Activated CD4-positive, alpha-beta T cell treated with anti-CD3 and anti-CD28 coated beads for 36 hours (primary cell): ENCODE measurements around the gene ALAS1. TPM values are rescaled to one million over a fixed set of nuclear protein-coding genes. Genes with fewer than 3 reads are reported as not detected.
"Not testable (repeated sequence)": the region's sequence is repeated elsewhere in the genome, so short reads cannot be mapped to it uniquely, and the experiment has no call there.

Source experiments
- ATAC-seq: fragments of 200-7000 bp; cut with Tn5 transposase; one replicate; pipeline ENCODE4 v1.10.0; 2021; ENCODE audit warnings: mild to moderate bottlenecking, moderate library complexity
- CTCF ChIA-PET: fragments of 350-600 bp; sonication (Branson Sonifier 250); formaldehyde crosslinking; loops from one replicate; lab custom pipeline; 2021; ENCODE audit warnings: antibody characterized with exemption; lab: Charles Lee
- POLR2A ChIA-PET: fragments of 350-600 bp; sonication (Branson Sonifier 250); formaldehyde crosslinking; loops from one replicate; lab custom pipeline; 2021; ENCODE audit warnings: antibody characterized with exemption, inconsistent platforms; lab: Charles Lee
- DNase-seq: peaks from one replicate; pipeline ENCODE4 v3.0.0-alpha.2; 2020
- H3K27ac Mint-ChIP-seq: one replicate; pipeline ENCODE4 v1.8.0; 2021; ENCODE audit warnings: mixed read lengths
- H3K27me3 Mint-ChIP-seq: one replicate; pipeline ENCODE4 v1.8.0; 2021; ENCODE audit warnings: mixed read lengths
- H3K36me3 Mint-ChIP-seq: one replicate; pipeline ENCODE4 v1.8.0; 2021; ENCODE audit warnings: low read depth, mixed read lengths
- H3K4me1 Mint-ChIP-seq: one replicate; pipeline ENCODE4 v1.8.0; 2021; ENCODE audit warnings: mixed read lengths
- H3K4me3 Mint-ChIP-seq: one replicate; pipeline ENCODE4 v1.8.0; 2021; ENCODE audit warnings: mild to moderate bottlenecking, moderate library complexity, mixed read lengths
- H3K9me3 Mint-ChIP-seq: one replicate; pipeline ENCODE4 v1.8.0; 2021; ENCODE audit warnings: low read depth, mixed read lengths
- intact Hi-C, 2 experiments: fragments of 100-400 bp; cut with DNase I in 1 of 2; cut with micrococcal nuclease in 1 of 2; formaldehyde crosslinking; loops; one replicate each; pipeline versions ENCODE4 v1.14.2 to v1.15.1; 2022 to 2024; cut with DNase I, micrococcal nuclease
- total RNA-seq, 2 experiments: library from RNA; stranded (reverse); gene quantifications; one replicate each; pipeline ENCODE4 v1.2.3, GENCODE V29; 2021

The ALAS1 gene
- total RNA-seq, 2 experiments from 2014 or later: 52.8 to 68.7 TPM

GRCh38 chr3:52176951-52177700, 20.8 kb upstream of the ALAS1 start:
- ATAC-seq: no peak
- DNase-seq: no peak
- POLR2A ChIA-PET: no interaction called here
- no peaks in the 10 kb centered on the region for H3K27me3 Mint-ChIP-seq
- H3K27ac Mint-ChIP-seq: no peak overlapping the region
- no peaks in the 10 kb centered on the region for H3K36me3 Mint-ChIP-seq
- H3K4me1 Mint-ChIP-seq: no peaks in the 10 kb centered on the region
- H3K9me3 Mint-ChIP-seq: no peaks in the 10 kb centered on the region
- intact Hi-C loops: no loop called here
- CTCF ChIA-PET: no interaction called here
- no peak overlapping the region for H3K4me3 Mint-ChIP-seq

DNA sequence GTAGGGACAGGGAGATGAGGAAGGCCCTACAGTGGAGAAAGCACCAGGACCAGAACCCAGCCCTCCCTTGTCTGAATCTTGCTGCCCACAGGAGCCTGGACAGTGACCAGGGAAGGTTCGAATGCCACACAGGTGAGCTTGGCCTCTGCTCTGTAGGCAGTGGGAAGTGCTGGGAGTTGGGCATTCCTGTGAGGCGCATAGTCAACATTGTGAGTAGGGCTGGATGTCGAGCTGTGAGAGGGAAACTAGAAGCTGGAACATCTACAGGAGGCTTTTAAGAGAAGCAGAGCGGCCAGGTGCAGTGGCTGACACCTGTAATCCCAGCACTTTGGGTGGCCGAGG, 20.3 kb upstream of the ALAS1 start:
- intact Hi-C loops: no loop called here
- no peaks in the 10 kb centered on the region for H3K36me3 Mint-ChIP-seq
- H3K4me3 Mint-ChIP-seq: no peak overlapping the region
- DNase-seq: no peak
- no peaks in the 10 kb centered on the region for H3K4me1 Mint-ChIP-seq
- no peaks in the 10 kb centered on the region for H3K9me3 Mint-ChIP-seq
- CTCF ChIA-PET: no interaction called here
- no peak overlapping the region for H3K27ac Mint-ChIP-seq
- H3K27me3 Mint-ChIP-seq: no peaks in the 10 kb centered on the region
- no peak for ATAC-seq
- POLR2A ChIA-PET: no interaction called here

DNA sequence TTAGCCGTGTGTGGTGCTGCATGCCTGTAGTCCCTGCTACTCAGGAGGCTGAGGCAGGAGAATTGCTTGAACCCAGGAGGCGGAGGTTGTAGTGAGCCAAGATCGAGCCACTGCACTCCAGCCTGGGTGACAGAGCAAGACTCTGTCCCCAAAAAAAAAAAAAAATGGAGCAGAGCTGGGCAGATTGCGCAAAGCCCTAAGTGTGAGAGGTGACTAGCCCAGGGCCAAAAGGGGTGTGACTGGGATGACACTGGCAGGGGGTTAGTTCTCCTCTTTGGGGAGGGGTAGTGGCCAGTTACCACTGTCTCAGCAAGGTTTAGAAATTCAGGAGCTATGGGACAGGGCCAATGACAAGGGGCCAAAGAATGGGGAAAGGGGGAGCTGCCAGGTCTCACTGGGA, 19.8 kb upstream of the ALAS1 start:
- CTCF ChIA-PET: interaction anchor here (1.0 kb wide), 1 partner anchor 13 kb away, joined by 3 read pairs; no protein-coding TSS in a partner anchor
- H3K36me3 Mint-ChIP-seq, H3K4me3 Mint-ChIP-seq, H3K27me3 Mint-ChIP-seq, H3K9me3 Mint-ChIP-seq, H3K27ac Mint-ChIP-seq, H3K4me1 Mint-ChIP-seq, DNase-seq, POLR2A ChIA-PET, intact Hi-C loops, ATAC-seq: not testable (repeated sequence)

- CTCF ChIA-PET: interaction anchor here (1.0 kb wide), 2 partner anchors 12 to 161 kb away, joined by 3 read pairs; no protein-coding TSS in a partner anchor
- Mint-ChIP-seq H3K27ac (no peak overlapping the region), H3K36me3 (no peaks in the 10 kb centered on the region), H3K4me3 (no peak overlapping the region), H3K27me3 (no peaks in the 10 kb centered on the region), H3K9me3 (no peaks in the 10 kb centered on the region), H3K4me1 (no peaks in the 10 kb centered on the region)
- intact Hi-C loops: no loop called here
- ATAC-seq (no peak), DNase-seq (no peak)
- POLR2A ChIA-PET: interaction anchor here (0.6 kb wide), 1 partner anchor 622 kb away, joined by 3 read pairs; no protein-coding TSS in a partner anchor
Observed at GRCh38 chr3:52178537-52178936, 19.4 kb upstream of the ALAS1 start.

GRCh38 chr3:52181543-52181942, 16.4 kb upstream of the ALAS1 start:
- DNase-seq: no peak
- Mint-ChIP-seq H3K9me3 (no peaks in the 10 kb centered on the region), H3K27ac (no peak overlapping the region), H3K36me3 (no peaks in the 10 kb centered on the region), H3K27me3 (no peaks in the 10 kb centered on the region), H3K4me1 (no peaks in the 10 kb centered on the region), H3K4me3 (no peak overlapping the region)
- POLR2A ChIA-PET: no interaction called here
- ATAC-seq: no peak
- intact Hi-C loops: no loop called here
- CTCF ChIA-PET: interaction anchor here (0.7 to 1.2 kb wide), 4 partner anchors 22 to 170 kb away, joined by 3 read pairs; partner anchors contain the start of gene POC1A

GRCh38 chr3:52182196-52182595, 15.8 kb upstream of the ALAS1 start:
- H3K36me3 Mint-ChIP-seq: no peaks in the 10 kb centered on the region
- H3K4me1 Mint-ChIP-seq: no peaks in the 10 kb centered on the region
- H3K27me3 Mint-ChIP-seq: no peaks in the 10 kb centered on the region
- ChIA-PET POLR2A (no interaction called here), CTCF (interaction anchor here (0.7 to 1.2 kb wide), 3 partner anchors 22 to 123 kb away, joined by 3 read pairs; partner anchors contain the start of gene POC1A)
- intact Hi-C loops: no loop called here
- H3K9me3 Mint-ChIP-seq: no peaks in the 10 kb centered on the region
- H3K4me3 Mint-ChIP-seq: no peak overlapping the region
- DNase-seq: no peak
- no peak overlapping the region for H3K27ac Mint-ChIP-seq
- no peak for ATAC-seq

DNA sequence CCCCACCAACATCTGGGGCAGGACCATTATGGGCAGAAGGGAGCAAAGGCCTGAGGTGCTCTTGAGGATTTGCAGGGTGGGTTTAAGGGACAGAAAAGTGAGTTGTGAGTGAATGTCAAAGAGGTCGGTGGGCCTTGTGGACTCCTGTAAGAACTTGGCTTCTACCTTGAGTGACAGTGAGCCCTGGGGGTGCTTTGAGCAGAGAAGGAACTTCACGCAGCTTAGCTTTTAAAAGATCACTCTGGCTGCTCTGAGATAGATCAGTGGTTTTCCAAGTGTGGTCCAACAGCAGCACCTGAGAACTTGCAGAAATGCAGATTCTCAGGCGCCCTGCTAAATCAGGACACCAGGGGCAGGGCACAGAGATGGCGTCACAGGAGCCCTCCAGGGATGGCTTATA, 15.3 kb upstream of the ALAS1 start:
- ChIA-PET POLR2A (no interaction called here), CTCF (interaction anchor here (0.6 to 0.7 kb wide), 2 partner anchors 123 to 275 kb away, joined by 3 read pairs; no protein-coding TSS in a partner anchor)
- no peak overlapping the region for H3K27ac Mint-ChIP-seq
- H3K4me3 Mint-ChIP-seq: no peak overlapping the region
- no peak for DNase-seq
- H3K4me1 Mint-ChIP-seq: no peaks in the 10 kb centered on the region
- H3K9me3 Mint-ChIP-seq: no peaks in the 10 kb centered on the region
- H3K36me3 Mint-ChIP-seq: no peaks in the 10 kb centered on the region
- intact Hi-C loops: no loop called here
- no peak for ATAC-seq
- no peaks in the 10 kb centered on the region for H3K27me3 Mint-ChIP-seq

DNA sequence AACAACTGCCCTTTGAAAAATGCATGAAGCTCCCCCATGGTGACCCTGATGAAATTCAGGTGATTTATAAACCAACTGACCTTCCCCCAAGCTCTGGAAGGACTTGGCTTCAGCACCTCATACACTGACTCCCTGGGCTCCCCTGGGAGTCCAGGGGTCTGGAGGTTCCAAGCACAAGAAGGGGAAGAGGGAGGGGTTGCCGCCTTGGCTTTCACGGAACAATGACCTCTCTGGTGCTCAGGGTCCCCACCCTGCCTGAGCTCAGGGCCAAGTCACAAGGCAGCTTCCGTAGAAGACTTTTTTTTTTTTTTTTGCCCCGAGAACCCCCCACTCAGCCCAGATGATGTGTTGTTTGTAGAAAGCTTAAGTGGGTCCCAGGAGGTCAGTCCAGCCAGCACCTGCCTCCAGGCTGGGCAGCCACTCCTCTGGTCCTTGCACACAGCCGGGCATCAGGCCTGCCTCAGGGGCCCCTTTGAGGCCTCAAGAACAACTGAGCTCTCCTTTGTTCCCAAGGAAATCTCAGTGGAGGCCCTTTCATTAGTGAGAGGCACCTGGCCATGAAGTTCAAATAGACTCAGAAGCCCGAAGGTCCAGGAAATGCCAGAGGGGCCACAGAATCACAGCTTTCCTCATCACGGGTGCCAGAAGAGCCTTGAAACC, 14.0 kb upstream of the ALAS1 start:
- H3K27ac Mint-ChIP-seq: no peak overlapping the region
- no peak for ATAC-seq
- H3K36me3 Mint-ChIP-seq: no peaks in the 10 kb centered on the region
- CTCF ChIA-PET: interaction anchor here (0.6 kb wide), 2 partner anchors 10 to 31 kb away, joined by 3 read pairs; no protein-coding TSS in a partner anchor
- no peaks in the 10 kb centered on the region for H3K9me3 Mint-ChIP-seq
- intact Hi-C loops: no loop called here
- POLR2A ChIA-PET: interaction anchor here (0.5 to 0.6 kb wide), 2 partner anchors 13 to 266 kb away, joined by 3 to 12 read pairs; no protein-coding TSS in a partner anchor
- H3K27me3 Mint-ChIP-seq: no peaks in the 10 kb centered on the region
- DNase-seq: no peak
- no peak overlapping the region for H3K4me3 Mint-ChIP-seq
- no peaks in the 10 kb centered on the region for H3K4me1 Mint-ChIP-seq

DNA sequence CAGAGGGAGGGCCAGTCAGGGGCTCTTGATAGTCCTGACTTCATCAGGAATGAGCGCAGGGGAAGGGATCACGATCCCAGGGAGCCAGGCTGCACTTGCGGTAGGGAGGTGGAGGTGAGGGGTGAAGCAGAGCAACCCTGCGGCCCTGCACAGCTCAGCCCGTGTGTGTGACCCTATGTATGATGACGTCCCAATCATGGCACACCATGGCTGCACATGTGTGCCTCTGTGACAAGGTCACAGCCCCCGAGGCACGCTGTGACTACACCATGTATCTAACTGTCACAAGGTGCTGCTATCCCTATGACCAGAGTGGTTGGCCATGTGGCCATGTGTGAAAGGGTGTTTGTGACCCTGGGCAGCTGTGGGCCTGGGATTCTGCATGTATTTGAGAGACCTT, 13.3 kb upstream of the ALAS1 start:
- Mint-ChIP-seq H3K4me3 (no peak overlapping the region), H3K27me3 (no peaks in the 10 kb centered on the region), H3K27ac (no peak overlapping the region), H3K36me3 (no peaks in the 10 kb centered on the region), H3K4me1 (no peaks in the 10 kb centered on the region), H3K9me3 (no peaks in the 10 kb centered on the region)
- ATAC-seq (no peak), DNase-seq (no peak)
- POLR2A ChIA-PET: no interaction called here
- intact Hi-C loops: no loop called here
- CTCF ChIA-PET: no interaction called here

GRCh38 chr3:52185311-52185710, 12.6 kb upstream of the ALAS1 start:
- ATAC-seq (no peak), DNase-seq (no peak)
- intact Hi-C loops: no loop called here
- ChIA-PET CTCF (interaction anchor here (1.2 kb wide), 1 partner anchor 154 kb away, joined by 3 read pairs; no protein-coding TSS in a partner anchor), POLR2A (no interaction called here)
- Mint-ChIP-seq H3K27ac (no peak overlapping the region), H3K9me3 (no peaks in the 10 kb centered on the region), H3K4me1 (no peaks in the 10 kb centered on the region), H3K27me3 (no peaks in the 10 kb centered on the region), H3K4me3 (no peak overlapping the region), H3K36me3 (no peaks in the 10 kb centered on the region)

DNA sequence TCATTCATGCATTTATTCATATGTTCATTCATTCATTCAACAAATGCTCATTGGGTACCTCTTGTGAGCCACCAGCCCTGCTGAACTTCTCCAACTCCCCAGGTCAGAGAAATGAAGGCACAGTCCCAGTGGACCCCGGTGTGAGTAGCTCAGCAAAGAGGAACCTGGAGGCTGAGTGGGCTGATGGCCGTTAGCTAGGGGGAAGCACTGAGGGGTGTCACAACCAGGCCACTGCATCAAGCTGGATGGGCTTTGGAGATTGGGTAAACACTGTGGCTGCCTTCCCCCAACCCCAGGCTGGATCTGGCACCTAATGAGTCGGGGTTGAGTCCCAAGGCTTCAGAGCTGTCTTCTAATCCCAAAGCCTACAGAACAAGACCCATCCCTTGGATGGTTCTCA, 12.1 kb upstream of the ALAS1 start:
- Mint-ChIP-seq H3K36me3 (no peaks in the 10 kb centered on the region), H3K4me1 (no peaks in the 10 kb centered on the region)

More for the DNA sequence above, 12.1 kb upstream of the ALAS1 start:
- no peak overlapping the region for H3K27ac Mint-ChIP-seq
- no peak overlapping the region for H3K4me3 Mint-ChIP-seq
- H3K27me3 Mint-ChIP-seq: no peaks in the 10 kb centered on the region
- ChIA-PET POLR2A (no interaction called here), CTCF (interaction anchor here (1.2 kb wide), 1 partner anchor 153 kb away, joined by 3 read pairs; no protein-coding TSS in a partner anchor)
- intact Hi-C loops: no loop called here
- H3K9me3 Mint-ChIP-seq: no peaks in the 10 kb centered on the region
- DNase-seq: no peak
- ATAC-seq: no peak
